Esophagus squamous epithelium (tissue), 5 donors: ENCODE results near the gene NAA20. TPM values are rescaled to one million over a fixed set of nuclear protein-coding genes. Genes with fewer than 3 reads are reported as not detected.

Experiments used
- DNase-seq: peaks from one replicate; lab custom pipeline; 2025; lab: John Stamatoyannopoulos, UW
- H3K27ac ChIP-seq, 4 donors: fragments of 200-600 bp; sonication (generic); one replicate each; pipeline ENCODE4 v1.5.1; 2016 to 2019; ENCODE audit warnings: mild to moderate bottlenecking in 1 of 4
- H3K27me3 ChIP-seq, 4 donors: fragments of 200-600 bp; sonication (generic); 1 replicate in 3 of 4; 2 replicates in 1 of 4; pipeline versions ENCODE4 v1.5.1 to v1.6.0; 2017 to 2021; ENCODE audit warnings: antibody characterized with exemption in 1 of 4
- H3K36me3 ChIP-seq, 3 donors: fragments of 200-600 bp; sonication (generic); one replicate each; pipeline ENCODE4 v1.5.1; 2016 to 2019
- H3K4me1 ChIP-seq, 3 donors: fragments of 200-600 bp; sonication (generic); one replicate each; pipeline ENCODE4 v1.5.1; 2017 to 2019
- H3K4me3 ChIP-seq, 4 donors: fragments of 200-600 bp; sonication (generic); 1 replicate in 3 of 4; 2 replicates in 1 of 4; pipeline ENCODE4 v1.5.1; 2016 to 2019; ENCODE audit warnings: mild to moderate bottlenecking in 2 of 4, moderate library complexity in 1 of 4
- H3K9me3 ChIP-seq, 3 donors: fragments of 200-600 bp; sonication (generic); one replicate each; pipeline ENCODE4 v1.5.1; 2016 to 2019
- POLR2A ChIP-seq, 4 donors: fragments of 450-650 bp; IDR thresholded peaks; one replicate each; pipeline ENCODE4 v1.6.1; 2017; ENCODE audit warnings: antibody characterized with exemption in 4 of 4, mild to moderate bottlenecking in 4 of 4, moderate library complexity in 3 of 4
- WGBS, 2 donors: methylation state at CpG; one replicate each; pipeline ENCODE4 v1.1.5; 2018; 5-methylcytosine and 5-hydroxymethylcytosine counted together
- intact Hi-C: fragments of 100-400 bp; cut with DNase I; formaldehyde crosslinking; loops from one replicate; pipeline ENCODE4 v1.15.0; 2022
- total RNA-seq, 4 donors: library from RNA; depleted of rRNA; stranded (reverse); fragments of >200 nt; gene quantifications; one replicate each; pipeline ENCODE4 v1.1.0, GENCODE V29; 2016
- TF ChIP-seq, protein P1 (sequence below), 6 experiments: fragments of 450-650 bp in 4 of 6; fragments of 200-600 bp in 2 of 6; sonication (generic) in 2 of 6; IDR thresholded peaks; one replicate each; pipeline ENCODE4 v1.5.1; 2016 to 2019; ENCODE audit warnings: antibody characterized with exemption in 6 of 6, mild to moderate bottlenecking in 4 of 6, moderate library complexity in 4 of 6
- donor health status: DM: yes; HTN: yes; CAD: no.

NAA20 gene
- total RNA-seq, 4 donors from 2014 or later = 115 to 164 (median 139) TPM

GRCh38 chr20:20012541-20012940, 4.6 kb upstream of the NAA20 start:
- Histone ChIP-seq H3K9me3 (no peaks in the 10 kb centered on the region), H3K27ac (no peak overlapping the region), H3K27me3 (no peaks in the 10 kb centered on the region), H3K4me3 (no peak overlapping the region), H3K36me3 (no peaks in the 10 kb centered on the region), H3K4me1 (peaks cover 3 to 49% (median 23%) of the 10 kb centered on the region in 3 donors)
- TF ChIP-seq, protein P1, sequence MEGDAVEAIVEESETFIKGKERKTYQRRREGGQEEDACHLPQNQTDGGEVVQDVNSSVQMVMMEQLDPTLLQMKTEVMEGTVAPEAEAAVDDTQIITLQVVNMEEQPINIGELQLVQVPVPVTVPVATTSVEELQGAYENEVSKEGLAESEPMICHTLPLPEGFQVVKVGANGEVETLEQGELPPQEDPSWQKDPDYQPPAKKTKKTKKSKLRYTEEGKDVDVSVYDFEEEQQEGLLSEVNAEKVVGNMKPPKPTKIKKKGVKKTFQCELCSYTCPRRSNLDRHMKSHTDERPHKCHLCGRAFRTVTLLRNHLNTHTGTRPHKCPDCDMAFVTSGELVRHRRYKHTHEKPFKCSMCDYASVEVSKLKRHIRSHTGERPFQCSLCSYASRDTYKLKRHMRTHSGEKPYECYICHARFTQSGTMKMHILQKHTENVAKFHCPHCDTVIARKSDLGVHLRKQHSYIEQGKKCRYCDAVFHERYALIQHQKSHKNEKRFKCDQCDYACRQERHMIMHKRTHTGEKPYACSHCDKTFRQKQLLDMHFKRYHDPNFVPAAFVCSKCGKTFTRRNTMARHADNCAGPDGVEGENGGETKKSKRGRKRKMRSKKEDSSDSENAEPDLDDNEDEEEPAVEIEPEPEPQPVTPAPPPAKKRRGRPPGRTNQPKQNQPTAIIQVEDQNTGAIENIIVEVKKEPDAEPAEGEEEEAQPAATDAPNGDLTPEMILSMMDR (IDR thresholded peaks at IDR 0.05) = no peak
- TF ChIP-seq POLR2A (IDR thresholded peaks at IDR 0.05) = no peak
- 53 to 60% methylated on average over 2 of the region's 2 CpGs for whole genome bisulfite sequencing, 2 donors
- intact Hi-C loops = no loop called here
- no peak for DNase-seq

GRCh38 chr20:20014659-20015058, 2.5 kb upstream of the NAA20 start:
- WGBS, 2 donors = 33 to 47% methylated on average over 2 of the region's 2 CpGs
- H3K36me3 ChIP-seq = no peaks in the 10 kb centered on the region
- no peaks in the 10 kb centered on the region for H3K27me3 ChIP-seq
- peak overlapping the region in 1 of 4 donors; percentile 51 for H3K27ac ChIP-seq
- H3K4me1 ChIP-seq = peaks cover 20 to 67% (median 40%) of the 10 kb centered on the region in 3 donors
- intact Hi-C loops = loop anchor here (5.0 kb wide), 1 partner anchor 327 kb away; no protein-coding TSS in a partner anchor
- TF ChIP-seq, protein P1 (IDR thresholded peaks at IDR 0.05) = no peak
- no peak for TF ChIP-seq POLR2A (IDR thresholded peaks at IDR 0.05)
- no peak overlapping the region for H3K4me3 ChIP-seq
- DNase-seq = no peak
- no peaks in the 10 kb centered on the region for H3K9me3 ChIP-seq

DNA sequence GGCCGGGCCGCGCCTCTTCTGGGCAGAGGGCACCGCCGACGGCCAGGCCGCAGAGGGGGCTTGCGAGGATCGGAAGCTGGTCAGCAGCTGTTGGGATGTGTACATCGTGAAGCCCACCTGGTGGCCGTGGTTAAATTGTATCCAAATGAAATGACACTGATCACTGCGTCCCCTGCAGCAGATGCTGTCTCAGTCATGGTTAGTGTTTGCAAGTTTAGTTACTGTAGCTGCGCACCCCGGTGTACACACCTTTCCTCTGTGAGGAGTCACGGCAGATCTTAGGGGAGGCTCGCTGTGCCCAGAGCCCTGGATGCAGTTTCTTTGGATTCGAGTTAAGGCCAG, 653 bp downstream of the NAA20 start:
- H3K9me3 ChIP-seq = no peaks in the 10 kb centered on the region
- H3K27me3 ChIP-seq = no peaks in the 10 kb centered on the region
- peaks cover 0 to 23% (median 0%) of the 10 kb centered on the region in 3 donors for H3K36me3 ChIP-seq
- no peak for DNase-seq
- TF ChIP-seq, protein P1 (IDR thresholded peaks at IDR 0.05) = no peak
- TF ChIP-seq POLR2A (IDR thresholded peaks at IDR 0.05) = no peak
- peak overlapping the region; percentile 72 to 99 (median 84) for H3K4me3 ChIP-seq
- peaks cover 20 to 68% (median 38%) of the 10 kb centered on the region in 3 donors for H3K4me1 ChIP-seq
- intact Hi-C loops = loop anchor here (5.0 kb wide), 1 partner anchor 331 kb away; no protein-coding TSS in a partner anchor
- 3 to 6% methylated on average over 7 to 10 of the region's 17 CpGs for WGBS, 2 donors
- H3K27ac ChIP-seq = peak overlapping the region; percentile 81 to 96 (median 94)

DNA sequence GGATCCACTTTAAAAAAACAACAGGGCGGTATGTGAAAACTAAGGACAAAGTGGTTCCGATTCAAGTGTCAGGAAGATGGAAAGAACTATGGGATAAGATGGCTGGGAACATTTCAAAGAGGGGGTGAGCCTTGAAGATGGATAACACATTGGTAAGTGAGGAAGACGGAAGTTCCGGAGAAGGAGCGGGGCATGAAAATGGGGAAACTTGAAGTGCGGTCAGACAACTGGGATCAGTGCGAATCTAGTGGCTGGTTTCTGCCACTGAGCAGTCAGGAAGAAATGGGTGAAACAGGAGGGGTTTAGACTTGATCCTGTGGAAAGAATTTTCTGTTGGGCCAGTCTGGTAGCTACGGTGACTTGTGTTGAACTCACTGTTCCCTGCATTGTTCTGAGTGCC, 1.2 kb downstream of the NAA20 start:
- 58 to 76% methylated on average over 8 of the region's 8 CpGs for whole genome bisulfite sequencing, 2 donors
- peaks cover 0 to 28% (median 4%) of the 10 kb centered on the region in 3 donors for H3K36me3 ChIP-seq
- peaks cover 20 to 68% (median 38%) of the 10 kb centered on the region in 3 donors for H3K4me1 ChIP-seq
- intact Hi-C loops = loop anchor here (5.0 kb wide), 1 partner anchor 331 kb away; no protein-coding TSS in a partner anchor
- no peaks in the 10 kb centered on the region for H3K9me3 ChIP-seq
- peak overlapping the region; percentile 72 to 99 (median 84) for H3K4me3 ChIP-seq
- DNase-seq = no peak
- H3K27me3 ChIP-seq = no peaks in the 10 kb centered on the region
- H3K27ac ChIP-seq = peak overlapping the region; percentile 62 to 96 (median 94)
- TF ChIP-seq, protein P1 (IDR thresholded peaks at IDR 0.05) = no peak
- peak in 1 of 4 donors; percentile 11 for TF ChIP-seq POLR2A (IDR thresholded peaks at IDR 0.05)

DNA sequence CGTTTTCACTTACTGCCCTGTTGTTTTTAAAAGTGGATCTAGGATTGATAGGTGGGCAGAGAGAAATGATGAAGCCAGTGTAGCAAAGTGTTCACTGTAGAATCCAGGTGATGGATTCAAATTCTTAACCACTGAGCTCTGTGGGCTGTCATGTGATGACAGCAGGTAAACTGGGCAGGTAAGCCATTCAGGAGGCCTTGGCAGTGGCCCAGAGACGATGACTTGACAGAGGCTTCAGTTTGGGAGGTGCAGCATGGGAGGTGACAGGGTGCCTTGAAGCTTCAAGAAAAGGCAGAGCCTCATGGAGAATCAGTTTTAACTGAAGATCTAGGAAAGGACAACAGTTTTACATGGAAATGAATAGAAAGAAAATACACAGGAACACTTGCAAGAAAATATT, 2.0 kb downstream of the NAA20 start:
- DNase-seq = no peak
- intact Hi-C loops = loop anchor here (5.0 kb wide), 1 partner anchor 332 kb away; no protein-coding TSS in a partner anchor

More for the DNA sequence above, 2.0 kb downstream of the NAA20 start:
- TF ChIP-seq POLR2A (IDR thresholded peaks at IDR 0.05) = no peak
- TF ChIP-seq, protein P1 (IDR thresholded peaks at IDR 0.05) = no peak
- Histone ChIP-seq H3K36me3 (peaks cover 0 to 36% (median 4%) of the 10 kb centered on the region in 3 donors), H3K4me3 (peak overlapping the region; percentile 1 to 99 (median 84)), H3K27ac (peak overlapping the region; percentile 62 to 96 (median 94)), H3K4me1 (peaks cover 20 to 69% (median 35%) of the 10 kb centered on the region in 3 donors), H3K9me3 (no peaks in the 10 kb centered on the region), H3K27me3 (no peaks in the 10 kb centered on the region)
- 15 to 73% methylated on average over 1 to 2 of the region's 2 CpGs for WGBS, 2 donors
